Astrocyte (in vitro differentiated cells and primary cell): Measurements from ENCODE around the gene NXNL1. TPM values are rescaled to one million over a fixed set of nuclear protein-coding genes. Genes with fewer than 3 reads are reported as not detected.
A peak's percentile ranks its signal among the peaks of the same experiment; 100 is the strongest.

Source experiments
- DNase-seq: peaks from one replicate; pipeline ENCODE4 v3.0.0-alpha.2; 2010; ENCODE audit warnings: low read depth
- FAIRE-seq: peaks from 2 replicates; lab custom pipeline; 2011; peaks lifted over from hg19 to GRCh38; lab: Jason Lieb, UNC
- H2AFZ ChIP-seq: 2 replicates; pipeline ENCODE4 v1.6.0; 2012; ENCODE audit warnings: low read depth, low read length, inconsistent platforms
- H3K27ac ChIP-seq: 2 replicates; pipeline ENCODE4 v1.5.1; 2011; ENCODE audit warnings: low read depth, low read length, inconsistent platforms
- H3K27me3 ChIP-seq: 2 replicates; pipeline ENCODE4 v1.6.0; 2011; ENCODE audit warnings: low read length, inconsistent platforms; ENCODE audit not compliant: insufficient read depth
- H3K36me3 ChIP-seq: 2 replicates; pipeline ENCODE4 v1.5.1; 2011; ENCODE audit warnings: low read length, inconsistent platforms; ENCODE audit not compliant: insufficient read depth
- H3K4me1 ChIP-seq: 2 replicates; pipeline ENCODE4 v1.5.1; 2011; ENCODE audit warnings: low read length, inconsistent platforms; ENCODE audit not compliant: insufficient read depth
- H3K4me2 ChIP-seq: 2 replicates; pipeline ENCODE4 v1.6.0; 2012; ENCODE audit warnings: low read length, inconsistent platforms
- H3K4me3 ChIP-seq: 2 replicates; pipeline ENCODE4 v1.5.1; 2011; ENCODE audit warnings: low read depth, mild to moderate bottlenecking, low read length, inconsistent platforms; ENCODE audit not compliant: insufficient read depth
- H3K79me2 ChIP-seq: 2 replicates; pipeline ENCODE4 v1.6.0; 2012; ENCODE audit warnings: mild to moderate bottlenecking, low read length, inconsistent platforms; ENCODE audit not compliant: insufficient read depth
- H3K9ac ChIP-seq: 2 replicates; pipeline ENCODE4 v1.6.0; 2012; ENCODE audit warnings: mild to moderate bottlenecking, low read length, inconsistent platforms
- H3K9me3 ChIP-seq: 2 replicates; pipeline ENCODE4 v1.5.1; 2012; ENCODE audit warnings: low read depth, mild to moderate bottlenecking, low read length, inconsistent platforms; ENCODE audit not compliant: insufficient read depth
- H4K20me1 ChIP-seq: 2 replicates; pipeline ENCODE4 v1.6.0; 2012; ENCODE audit warnings: low read length, inconsistent platforms; ENCODE audit not compliant: insufficient read depth
- H3K27ac Mint-ChIP-seq: one replicate; pipeline ENCODE4 v1.8.0; 2021; ENCODE audit warnings: mild to moderate bottlenecking, mixed read lengths; ENCODE audit not compliant: unreplicated experiment
- H3K27me3 Mint-ChIP-seq: one replicate; pipeline ENCODE4 v1.8.0; 2021; ENCODE audit warnings: low read depth, mixed read lengths; ENCODE audit not compliant: unreplicated experiment
- H3K36me3 Mint-ChIP-seq: one replicate; pipeline ENCODE4 v1.8.0; 2021; ENCODE audit warnings: low read depth, mixed read lengths; ENCODE audit not compliant: unreplicated experiment
- H3K4me1 Mint-ChIP-seq: one replicate; pipeline ENCODE4 v1.8.0; 2021; ENCODE audit warnings: low read depth, mixed read lengths; ENCODE audit not compliant: unreplicated experiment
- H3K4me3 Mint-ChIP-seq: one replicate; pipeline ENCODE4 v1.8.0; 2021; ENCODE audit warnings: mild to moderate bottlenecking, moderate library complexity, mixed read lengths; ENCODE audit not compliant: unreplicated experiment
- H3K9me3 Mint-ChIP-seq: one replicate; pipeline ENCODE4 v1.8.0; 2021; ENCODE audit warnings: mild to moderate bottlenecking, mixed read lengths; ENCODE audit not compliant: unreplicated experiment
- CTCF ChIP-seq: IDR thresholded peaks from 2 replicates; pipeline ENCODE4 v1.5.1; 2011; ENCODE audit warnings: low read depth, mild to moderate bottlenecking, inconsistent platforms, low read length, moderate library complexity; ENCODE audit not compliant: insufficient read depth
- EZH2 ChIP-seq: IDR thresholded peaks from 2 replicates; pipeline ENCODE4 v1.6.1; 2012; ENCODE audit warnings: mild to moderate bottlenecking, low read length, inconsistent platforms; ENCODE audit not compliant: insufficient read depth
- total RNA-seq: library from RNA; stranded (reverse); gene quantifications from 2 replicates; pipeline ENCODE4 v1.2.1, GENCODE V29; 2021

NXNL1 gene
- total RNA-seq, 1 donor from 2014 or later: not detected

GRCh38 chr19:17411801-17412200 lies 48.9 kb downstream of the NXNL1 start:
- Mint-ChIP-seq H3K4me1 (peaks cover 9% of the 10 kb centered on the region), H3K27ac (no peak overlapping the region), H3K27me3 (no peaks in the 10 kb centered on the region), H3K4me3 (no peak overlapping the region), H3K9me3 (no peaks in the 10 kb centered on the region), H3K36me3 (peaks cover 10% of the 10 kb centered on the region)
- FAIRE-seq (no peak), DNase-seq (no peak)
- H4K20me1 ChIP-seq: no peaks in the 10 kb centered on the region
- no peak overlapping the region for H3K9ac ChIP-seq
- peaks cover 29% of the 10 kb centered on the region for H3K27me3 ChIP-seq
- TF ChIP-seq CTCF: no peak
- TF ChIP-seq EZH2: no peak
- no peaks in the 10 kb centered on the region for H3K79me2 ChIP-seq
- H3K4me2 ChIP-seq: no peak overlapping the region
- H3K4me3 ChIP-seq: no peak overlapping the region
- no peaks in the 10 kb centered on the region for H3K9me3 ChIP-seq
- H2AFZ ChIP-seq: no peak overlapping the region
- no peaks in the 10 kb centered on the region for H3K36me3 ChIP-seq
- H3K27ac ChIP-seq: no peak overlapping the region
- no peaks in the 10 kb centered on the region for H3K4me1 ChIP-seq

GRCh38 chr19:17409990-17410389 lies 50.7 kb downstream of the NXNL1 start:
- TF ChIP-seq CTCF (no peak), EZH2 (no peak)
- H3K4me1 ChIP-seq: peaks cover 6% of the 10 kb centered on the region
- H3K9ac ChIP-seq: no peak overlapping the region
- H3K27ac Mint-ChIP-seq: no peak overlapping the region
- H3K27me3 ChIP-seq: peaks cover 20% of the 10 kb centered on the region
- peaks cover 17% of the 10 kb centered on the region for H3K4me1 Mint-ChIP-seq
- FAIRE-seq (no peak), DNase-seq (no peak)
- H4K20me1 ChIP-seq: no peaks in the 10 kb centered on the region
- H3K9me3 Mint-ChIP-seq: no peaks in the 10 kb centered on the region
- H3K4me3 Mint-ChIP-seq: no peak overlapping the region
- no peaks in the 10 kb centered on the region for H3K9me3 ChIP-seq
- H3K4me3 ChIP-seq: no peak overlapping the region
- no peaks in the 10 kb centered on the region for H3K79me2 ChIP-seq
- H3K27me3 Mint-ChIP-seq: no peaks in the 10 kb centered on the region
- H3K36me3 ChIP-seq: no peaks in the 10 kb centered on the region
- no peak overlapping the region for H3K4me2 ChIP-seq
- H3K27ac ChIP-seq: no peak overlapping the region
- H3K36me3 Mint-ChIP-seq: peaks cover 4% of the 10 kb centered on the region
- no peak overlapping the region for H2AFZ ChIP-seq

GRCh38 chr19:17406887-17407196 lies 53.9 kb downstream of the NXNL1 start:
- no peaks in the 10 kb centered on the region for H4K20me1 ChIP-seq
- no peaks in the 10 kb centered on the region for H3K36me3 ChIP-seq
- H3K4me2 ChIP-seq: no peak overlapping the region
- H3K27me3 ChIP-seq: no peaks in the 10 kb centered on the region
- TF ChIP-seq CTCF (no peak), EZH2 (no peak)
- H2AFZ ChIP-seq: no peak overlapping the region
- H3K9me3 Mint-ChIP-seq: no peaks in the 10 kb centered on the region
- peaks cover 15% of the 10 kb centered on the region for H3K4me1 Mint-ChIP-seq
- H3K4me3 Mint-ChIP-seq: peak overlapping the region; percentile 94
- FAIRE-seq (no peak), DNase-seq (no peak)
- no peak overlapping the region for H3K4me3 ChIP-seq
- no peak overlapping the region for H3K27ac ChIP-seq
- no peaks in the 10 kb centered on the region for H3K27me3 Mint-ChIP-seq
- H3K9ac ChIP-seq: no peak overlapping the region
- peak overlapping the region; percentile 38 for H3K27ac Mint-ChIP-seq
- no peaks in the 10 kb centered on the region for H3K79me2 ChIP-seq
- H3K9me3 ChIP-seq: no peaks in the 10 kb centered on the region
- H3K36me3 Mint-ChIP-seq: peaks cover 6% of the 10 kb centered on the region
- peaks cover 6% of the 10 kb centered on the region for H3K4me1 ChIP-seq
